Gastroesophageal sphincter (tissue), 3 donors: ENCODE data around the gene AP3D1.

Source experiments
- CTCF ChIP-seq, 4 experiments: fragments of 200-600 bp in 2 of 4; fragments of 450-650 bp in 2 of 4; sonication (generic) in 1 of 4; IDR thresholded peaks; one replicate each; pipeline ENCODE4 v1.5.1; 2017 to 2019; ENCODE audit warnings: antibody characterized with exemption in 4 of 4, mild to moderate bottlenecking in 2 of 4, moderate library complexity in 2 of 4
- EP300 ChIP-seq: sonication (generic); formaldehyde crosslinking; IDR thresholded peaks from one replicate; pipeline ENCODE4 v1.6.1; 2017; ENCODE audit warnings: antibody characterized with exemption, mild to moderate bottlenecking
- POLR2A ChIP-seq, 2 donors: fragments of 450-650 bp; IDR thresholded peaks; one replicate each; pipeline ENCODE4 v1.6.1; 2017; ENCODE audit warnings: antibody characterized with exemption in 2 of 2, mild to moderate bottlenecking in 2 of 2, moderate library complexity in 1 of 2
- POLR2AphosphoS5 ChIP-seq: sonication (generic); formaldehyde crosslinking; IDR thresholded peaks from one replicate; pipeline ENCODE4 v1.6.1; 2017; ENCODE audit warnings: antibody characterized with exemption

- TF ChIP-seq POLR2A (IDR thresholded peaks at IDR 0.05) (no peak), EP300 (no peak), POLR2AphosphoS5 (no peak), CTCF (IDR thresholded peaks at IDR 0.05) (no peak)
Observed at GRCh38 chr19:2197270-2197669, 45.9 kb upstream of the AP3D1 start.
